ENCODE data around the gene TTC29.

Gene TTC29

DNA sequence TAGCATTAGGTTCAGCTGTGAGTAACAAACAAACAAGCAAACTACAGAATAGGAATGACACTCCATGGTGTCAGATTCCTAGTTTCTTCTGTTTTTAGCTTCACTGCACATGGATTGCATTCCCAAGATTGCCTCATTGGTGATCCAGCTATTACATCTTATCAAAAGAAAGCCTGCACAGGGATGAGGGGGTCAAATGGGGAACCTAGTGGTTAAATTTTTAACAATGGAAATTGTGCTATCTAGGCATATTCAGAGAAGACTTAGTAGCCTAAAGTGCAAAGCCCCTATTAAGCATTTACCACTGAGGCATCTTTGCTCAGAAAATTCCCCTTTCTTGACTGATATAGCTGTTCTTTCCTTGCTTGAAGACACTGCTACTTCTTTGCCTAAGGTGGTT is 3.9 kb upstream of the TTC29 start:
- H3K4me1 ChIP-seq (ENCODE audit: control insufficient read depth, insufficient read depth, low read length) = peaks cover 8% of the 10 kb centered on the region
- no peaks in the 10 kb centered on the region for H3K36me3 ChIP-seq (ENCODE audit: insufficient read depth, low read length)
- H3K4me3 ChIP-seq (ENCODE audit: low read length) = no peak overlapping the region
- no peak overlapping the region for H3K4me2 ChIP-seq (ENCODE audit: low read length)
- no peaks in the 10 kb centered on the region for H3K9me3 ChIP-seq (replicated peaks; ENCODE audit: low read length)
- peaks cover 16% of the 10 kb centered on the region for H3K27me3 ChIP-seq (ENCODE audit: control insufficient read depth, insufficient read depth, low read length)
- no peak overlapping the region for H3K9ac ChIP-seq (ENCODE audit: low read depth, low read length)

DNA sequence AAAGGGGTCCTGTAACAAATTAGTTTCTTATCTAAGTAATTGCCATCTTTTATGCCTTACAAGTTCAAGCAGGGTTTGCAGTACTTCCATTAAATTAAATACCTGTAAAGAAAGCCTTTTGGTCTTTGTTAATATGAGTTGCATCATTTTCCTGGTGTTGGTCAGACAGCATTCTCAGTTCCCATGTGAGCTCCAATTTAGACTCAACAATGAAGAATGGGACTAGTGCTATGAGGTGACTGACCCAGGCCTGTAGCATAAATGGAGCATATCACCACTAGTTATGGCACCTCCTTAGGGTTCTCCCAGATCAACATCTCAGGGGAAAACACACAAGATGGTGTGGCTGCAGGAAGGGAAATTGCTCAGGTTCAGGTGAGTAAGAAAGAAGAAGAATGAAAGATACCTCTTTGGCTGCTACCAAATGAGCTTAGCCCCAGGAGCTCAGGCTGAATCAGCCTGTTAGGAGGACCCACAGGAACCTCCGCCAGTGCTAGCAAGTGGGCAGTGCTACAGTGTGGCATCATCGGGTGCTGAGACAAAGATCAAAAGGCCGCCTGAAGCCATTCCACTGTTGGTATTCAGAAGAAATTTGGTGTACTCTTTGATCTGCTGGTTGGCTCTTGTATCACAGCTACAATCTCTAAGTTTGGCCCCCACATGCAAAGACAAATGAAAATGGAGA is 1.8 kb downstream of the TTC29 start:
- Histone ChIP-seq H3K4me3 (ENCODE audit: low read length) (no peak overlapping the region), H3K36me3 (ENCODE audit: insufficient read depth, low read length) (no peaks in the 10 kb centered on the region), H3K4me2 (ENCODE audit: low read length) (no peak overlapping the region), H3K27me3 (ENCODE audit: control insufficient read depth, insufficient read depth, low read length) (peaks cover 34% of the 10 kb centered on the region), H3K9ac (ENCODE audit: low read depth, low read length) (no peak overlapping the region), H3K9me3 (replicated peaks; ENCODE audit: low read length) (no peaks in the 10 kb centered on the region), H3K4me1 (ENCODE audit: control insufficient read depth, insufficient read depth, low read length) (peaks cover 8% of the 10 kb centered on the region)

DNA sequence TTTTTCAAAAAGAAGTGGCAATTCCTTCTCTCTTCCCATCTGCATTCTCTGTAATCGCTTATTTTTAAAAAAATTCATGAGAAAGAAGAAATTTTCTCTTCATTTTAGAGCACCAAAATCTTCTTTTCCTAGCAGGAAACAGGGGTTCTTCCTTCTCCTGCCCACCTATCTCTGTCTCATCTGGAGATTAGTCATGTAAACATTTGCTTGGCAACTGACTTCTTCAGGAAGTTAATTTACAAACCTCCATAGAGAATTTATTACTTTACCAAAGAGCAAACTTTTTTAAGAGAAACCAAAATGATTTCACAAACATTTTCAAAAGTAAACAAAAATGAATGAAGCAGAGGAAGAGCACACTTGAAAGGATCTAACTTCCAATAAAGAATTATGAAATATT is 13.5 kb downstream of the TTC29 start:
- no peaks in the 10 kb centered on the region for H3K4me1 ChIP-seq (ENCODE audit: control insufficient read depth, insufficient read depth, low read length)
- H3K9me3 ChIP-seq (replicated peaks; ENCODE audit: low read length) = no peaks in the 10 kb centered on the region
- no peaks in the 10 kb centered on the region for H3K36me3 ChIP-seq (ENCODE audit: insufficient read depth, low read length)
- H3K4me3 ChIP-seq (ENCODE audit: low read length) = no peak overlapping the region
- no peak overlapping the region for H3K9ac ChIP-seq (ENCODE audit: low read depth, low read length)
- H3K4me2 ChIP-seq (ENCODE audit: low read length) = no peak overlapping the region
- peaks cover 12% of the 10 kb centered on the region for H3K27me3 ChIP-seq (ENCODE audit: control insufficient read depth, insufficient read depth, low read length)

DNA sequence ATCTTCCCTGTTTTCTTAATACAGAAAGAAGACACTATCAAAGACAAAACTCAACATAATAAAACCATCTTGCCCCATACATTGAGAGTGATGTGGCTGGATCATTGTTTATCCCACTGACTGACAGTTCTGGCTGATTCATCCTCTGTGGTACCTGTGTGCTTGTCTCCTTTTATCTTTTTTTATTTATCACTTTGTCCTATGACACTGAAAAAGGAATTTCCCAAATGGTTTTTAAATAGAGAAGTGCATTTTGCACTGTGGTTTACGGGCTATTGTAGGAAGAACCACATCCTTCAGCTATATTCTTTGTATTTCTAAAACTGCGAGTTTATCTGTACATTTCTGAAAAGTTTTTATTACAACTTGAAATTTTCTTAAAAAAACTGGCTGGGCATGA is 15.0 kb downstream of the TTC29 start:
- Histone ChIP-seq H3K4me1 (ENCODE audit: control insufficient read depth, insufficient read depth, low read length) (no peaks in the 10 kb centered on the region), H3K9me3 (replicated peaks; ENCODE audit: low read length) (no peaks in the 10 kb centered on the region), H3K4me2 (ENCODE audit: low read length) (no peak overlapping the region), H3K36me3 (ENCODE audit: insufficient read depth, low read length) (no peaks in the 10 kb centered on the region), H3K27me3 (ENCODE audit: control insufficient read depth, insufficient read depth, low read length) (peaks cover 9% of the 10 kb centered on the region), H3K4me3 (ENCODE audit: low read length) (no peak overlapping the region), H3K9ac (ENCODE audit: low read depth, low read length) (no peak overlapping the region)

DNA sequence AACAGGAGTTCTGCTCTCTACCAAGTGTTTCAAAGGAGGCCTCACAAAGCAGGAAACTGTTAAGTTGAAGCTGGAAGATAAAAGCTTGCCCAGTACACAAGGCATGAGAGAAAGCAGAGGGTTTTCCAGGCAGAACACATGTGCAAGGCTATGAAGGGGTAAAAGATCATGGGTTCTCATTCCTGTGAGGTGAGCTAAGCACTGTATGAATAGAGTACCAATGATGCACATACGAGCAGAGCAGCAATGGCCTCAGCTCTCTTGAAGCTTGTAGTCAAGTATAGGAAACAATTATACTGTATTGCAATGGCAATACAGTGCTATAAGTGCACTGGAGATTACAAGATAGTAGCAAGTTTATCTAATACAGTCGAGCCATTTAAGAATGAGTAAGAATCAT is 18.0 kb downstream of the TTC29 start:
- Histone ChIP-seq H3K9ac (ENCODE audit: low read depth, low read length) (no peak overlapping the region), H3K27me3 (ENCODE audit: control insufficient read depth, insufficient read depth, low read length) (no peaks in the 10 kb centered on the region), H3K4me2 (ENCODE audit: low read length) (no peak overlapping the region), H3K4me3 (ENCODE audit: low read length) (no peak overlapping the region), H3K9me3 (replicated peaks; ENCODE audit: low read length) (no peaks in the 10 kb centered on the region), H3K36me3 (ENCODE audit: insufficient read depth, low read length) (no peaks in the 10 kb centered on the region), H3K4me1 (ENCODE audit: control insufficient read depth, insufficient read depth, low read length) (no peaks in the 10 kb centered on the region)

DNA sequence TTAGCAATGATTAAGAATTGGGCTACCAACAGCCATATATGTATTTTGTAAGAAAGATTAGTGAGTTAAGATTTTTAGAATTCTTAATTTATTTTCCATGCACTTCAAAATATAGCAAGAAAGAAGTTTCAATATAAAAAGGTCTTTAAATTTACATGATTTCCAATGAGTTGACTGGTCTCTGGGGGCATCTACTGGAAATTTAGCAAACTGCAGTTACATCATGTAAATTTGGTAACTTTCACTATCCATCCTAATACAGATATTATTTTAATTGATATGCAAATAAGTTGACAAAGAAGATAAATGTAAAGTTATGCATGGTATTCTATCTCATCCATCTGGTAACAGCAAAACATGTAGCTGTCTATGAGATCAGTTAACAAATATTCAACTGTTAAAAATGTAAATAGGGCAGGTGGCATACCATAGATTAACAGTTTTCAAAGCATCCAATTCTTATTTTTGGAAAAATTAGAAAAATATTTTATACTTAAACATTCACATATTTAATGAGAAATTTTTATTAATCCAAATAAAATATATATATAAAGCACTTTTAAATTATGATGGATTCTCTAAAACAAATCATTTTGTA is 29.1 kb downstream of the TTC29 start:
- H3K4me3 ChIP-seq (ENCODE audit: low read length) = no peak overlapping the region
- no peak overlapping the region for H3K9ac ChIP-seq (ENCODE audit: low read depth, low read length)
- no peaks in the 10 kb centered on the region for H3K27me3 ChIP-seq (ENCODE audit: control insufficient read depth, insufficient read depth, low read length)
- no peak overlapping the region for H3K4me2 ChIP-seq (ENCODE audit: low read length)
- H3K4me1 ChIP-seq (ENCODE audit: control insufficient read depth, insufficient read depth, low read length) = no peaks in the 10 kb centered on the region
- no peaks in the 10 kb centered on the region for H3K36me3 ChIP-seq (ENCODE audit: insufficient read depth, low read length)
- H3K9me3 ChIP-seq (replicated peaks; ENCODE audit: low read length) = no peaks in the 10 kb centered on the region

DNA sequence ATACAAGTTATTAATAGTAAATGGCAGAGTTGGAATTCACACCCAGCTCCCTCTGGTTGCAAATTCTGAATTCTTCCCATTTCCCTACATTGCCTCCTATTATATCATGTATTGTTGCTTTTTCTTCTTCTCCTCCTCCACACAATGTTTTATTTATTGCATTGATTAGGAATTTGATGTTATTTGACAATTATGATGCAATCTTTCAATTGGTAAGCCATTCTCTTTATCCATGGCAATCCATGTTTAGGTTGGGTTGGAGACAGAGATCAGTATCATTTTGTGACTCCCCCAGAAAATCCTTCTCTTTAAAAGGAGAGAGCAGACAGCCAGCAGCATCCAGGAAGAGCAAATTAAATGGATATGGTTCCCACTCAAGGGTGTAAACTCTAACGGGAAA is 30.5 kb downstream of the TTC29 start:
- H3K4me2 ChIP-seq (ENCODE audit: low read length) = no peak overlapping the region
- no peaks in the 10 kb centered on the region for H3K9me3 ChIP-seq (replicated peaks; ENCODE audit: low read length)
- no peak overlapping the region for H3K9ac ChIP-seq (ENCODE audit: low read depth, low read length)
- H3K36me3 ChIP-seq (ENCODE audit: insufficient read depth, low read length) = no peaks in the 10 kb centered on the region
- no peaks in the 10 kb centered on the region for H3K27me3 ChIP-seq (ENCODE audit: control insufficient read depth, insufficient read depth, low read length)
- H3K4me1 ChIP-seq (ENCODE audit: control insufficient read depth, insufficient read depth, low read length) = no peaks in the 10 kb centered on the region
- H3K4me3 ChIP-seq (ENCODE audit: low read length) = no peak overlapping the region

DNA sequence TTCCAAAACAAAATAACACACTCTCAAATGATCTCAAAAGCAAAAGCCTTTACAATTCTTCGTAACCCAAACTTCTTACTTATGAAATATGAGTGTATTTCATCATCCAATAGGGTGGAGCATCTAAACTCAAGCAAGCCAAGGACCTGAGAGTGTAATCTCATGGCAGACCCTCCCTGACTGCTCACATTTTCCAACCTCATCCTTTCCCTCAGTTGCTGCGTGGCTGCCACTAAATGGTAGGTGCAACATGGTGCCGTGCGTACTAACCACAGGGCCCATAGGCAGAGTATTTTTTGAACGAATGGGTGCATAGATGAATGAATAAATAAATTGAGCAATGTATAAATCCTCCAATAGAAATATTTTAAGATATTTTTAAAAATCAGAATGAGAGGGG is 45.4 kb downstream of the TTC29 start:
- Histone ChIP-seq H3K27me3 (ENCODE audit: control insufficient read depth, insufficient read depth, low read length) (no peaks in the 10 kb centered on the region), H3K4me1 (ENCODE audit: control insufficient read depth, insufficient read depth, low read length) (no peaks in the 10 kb centered on the region), H3K4me3 (ENCODE audit: low read length) (no peak overlapping the region), H3K4me2 (ENCODE audit: low read length) (no peak overlapping the region), H3K9me3 (replicated peaks; ENCODE audit: low read length) (no peaks in the 10 kb centered on the region), H3K9ac (ENCODE audit: low read depth, low read length) (no peak overlapping the region), H3K36me3 (ENCODE audit: insufficient read depth, low read length) (no peaks in the 10 kb centered on the region)

DNA sequence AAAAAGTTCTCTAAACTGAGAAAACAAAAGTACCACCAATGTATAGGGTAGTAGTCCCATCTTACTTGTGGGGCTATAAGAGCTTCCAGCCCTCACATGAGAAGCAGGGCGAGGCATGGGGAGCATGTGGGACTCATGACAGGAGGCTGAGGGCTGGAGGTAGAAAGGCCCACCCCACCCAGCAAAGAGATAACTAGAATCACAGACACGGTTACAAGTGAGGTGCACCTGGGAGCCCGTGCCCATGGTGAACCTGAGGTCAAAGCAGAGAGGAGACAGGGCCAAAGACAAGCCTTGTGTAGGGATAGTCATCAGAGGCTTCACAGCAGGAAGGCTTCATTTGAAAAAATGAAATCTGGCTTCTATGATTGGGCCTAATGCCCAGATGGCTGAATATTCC is 55.4 kb downstream of the TTC29 start:
- Histone ChIP-seq H3K4me1 (ENCODE audit: control insufficient read depth, insufficient read depth, low read length) (no peaks in the 10 kb centered on the region), H3K36me3 (ENCODE audit: insufficient read depth, low read length) (no peaks in the 10 kb centered on the region), H3K4me2 (ENCODE audit: low read length) (no peak overlapping the region), H3K9ac (ENCODE audit: low read depth, low read length) (no peak overlapping the region), H3K27me3 (ENCODE audit: control insufficient read depth, insufficient read depth, low read length) (peaks cover 3% of the 10 kb centered on the region), H3K9me3 (replicated peaks; ENCODE audit: low read length) (no peaks in the 10 kb centered on the region), H3K4me3 (ENCODE audit: low read length) (no peak overlapping the region)

DNA sequence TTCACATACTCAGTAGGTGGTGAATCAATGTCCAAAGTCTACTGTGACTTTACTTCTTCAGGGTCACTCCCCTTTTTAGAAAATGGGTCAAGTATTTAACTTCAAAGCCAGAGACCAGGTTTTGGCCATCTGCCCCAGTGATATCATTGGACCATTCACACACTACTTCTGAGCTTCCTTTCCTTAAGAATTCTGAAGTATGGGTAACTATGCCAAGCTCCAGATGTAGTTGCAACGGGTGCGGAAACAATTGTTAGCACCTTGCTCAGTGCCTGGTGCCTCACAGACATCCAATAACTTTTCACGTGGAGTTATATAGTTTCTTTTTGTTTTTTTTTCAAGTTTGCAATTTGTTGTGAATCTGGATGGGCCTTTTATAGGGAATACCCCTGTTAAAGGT is 62.6 kb downstream of the TTC29 start:
- Histone ChIP-seq H3K4me3 (ENCODE audit: low read length) (no peak overlapping the region), H3K4me1 (ENCODE audit: control insufficient read depth, insufficient read depth, low read length) (no peaks in the 10 kb centered on the region), H3K4me2 (ENCODE audit: low read length) (no peak overlapping the region), H3K9me3 (replicated peaks; ENCODE audit: low read length) (no peaks in the 10 kb centered on the region), H3K36me3 (ENCODE audit: insufficient read depth, low read length) (no peaks in the 10 kb centered on the region), H3K27me3 (ENCODE audit: control insufficient read depth, insufficient read depth, low read length) (peaks cover 9% of the 10 kb centered on the region), H3K9ac (ENCODE audit: low read depth, low read length) (no peak overlapping the region)

DNA sequence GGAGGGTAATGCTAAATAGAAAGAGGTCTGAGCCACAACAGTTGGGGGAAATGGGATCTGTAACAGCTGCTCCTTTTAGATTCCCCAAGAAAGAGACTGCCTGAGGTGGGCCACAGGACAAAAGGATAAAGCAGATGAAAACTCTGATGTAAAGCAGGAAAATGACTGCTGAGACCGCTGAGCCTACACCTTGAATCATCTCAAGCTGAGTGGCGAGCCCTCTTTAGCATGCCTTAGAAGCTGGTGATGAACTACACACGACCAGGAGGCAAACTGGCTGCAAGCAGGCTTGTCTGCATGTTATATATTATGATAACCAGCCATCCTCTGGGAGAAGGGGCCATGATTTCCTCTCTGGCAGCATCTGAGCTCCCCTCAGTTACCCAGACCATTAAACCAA is 88.4 kb downstream of the TTC29 start:
- Histone ChIP-seq H3K27me3 (ENCODE audit: control insufficient read depth, insufficient read depth, low read length) (no peaks in the 10 kb centered on the region), H3K9me3 (replicated peaks; ENCODE audit: low read length) (no peaks in the 10 kb centered on the region), H3K36me3 (ENCODE audit: insufficient read depth, low read length) (no peaks in the 10 kb centered on the region), H3K4me2 (ENCODE audit: low read length) (no peak overlapping the region), H3K9ac (ENCODE audit: low read depth, low read length) (no peak overlapping the region), H3K4me3 (ENCODE audit: low read length) (no peak overlapping the region), H3K4me1 (ENCODE audit: control insufficient read depth, insufficient read depth, low read length) (no peaks in the 10 kb centered on the region)

DNA sequence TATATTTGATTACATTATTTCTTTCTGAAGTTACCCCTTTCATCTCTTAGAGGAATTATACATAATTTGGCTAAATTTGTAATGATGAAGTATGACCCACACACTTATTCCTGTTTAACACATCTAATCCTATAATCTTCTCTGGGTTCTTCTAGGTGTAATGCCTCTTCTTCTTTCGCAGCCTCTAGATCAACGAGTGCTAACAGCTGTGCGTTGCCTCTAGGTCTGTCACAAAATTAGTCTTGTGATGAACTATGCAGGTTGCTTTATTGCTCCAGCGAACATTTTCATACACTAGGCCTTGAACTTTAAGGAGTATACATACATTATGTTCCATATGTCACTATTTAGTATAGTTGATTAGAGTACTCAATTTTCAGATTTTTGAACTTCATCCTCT is 89.9 kb downstream of the TTC29 start:
- H3K9ac ChIP-seq (ENCODE audit: low read depth, low read length) = no peak overlapping the region
- H3K9me3 ChIP-seq (replicated peaks; ENCODE audit: low read length) = no peaks in the 10 kb centered on the region
- no peaks in the 10 kb centered on the region for H3K27me3 ChIP-seq (ENCODE audit: control insufficient read depth, insufficient read depth, low read length)
- H3K4me2 ChIP-seq (ENCODE audit: low read length) = no peak overlapping the region
- no peaks in the 10 kb centered on the region for H3K4me1 ChIP-seq (ENCODE audit: control insufficient read depth, insufficient read depth, low read length)
- H3K4me3 ChIP-seq (ENCODE audit: low read length) = no peak overlapping the region
- no peaks in the 10 kb centered on the region for H3K36me3 ChIP-seq (ENCODE audit: insufficient read depth, low read length)
